Mucosa of descending colon (tissue), 3 donors: ENCODE measurements around the gene REXO1. TPM values are rescaled to one million over a fixed set of nuclear protein-coding genes. Genes with fewer than 3 reads are reported as not detected.
A peak's percentile ranks its signal among the peaks of the same experiment; 100 is the strongest.

Experiments used
- ATAC-seq: fragments of 200-7000 bp; cut with Tn5 transposase; one replicate; pipeline ENCODE4 v1.9.1; 2020; ENCODE audit warnings: mild to moderate bottlenecking, moderate library complexity
- DNase-seq, 3 donors: peaks; one replicate each; pipeline ENCODE4 v3.0.0-alpha.2; 2020
- H3K36me3 ChIP-seq: fragments of 200-600 bp; one replicate; pipeline ENCODE4 v1.8.0; 2021; ENCODE audit warnings: low read depth, mild to moderate bottlenecking
- H3K4me1 ChIP-seq: fragments of 200-600 bp; one replicate; pipeline ENCODE4 v1.8.0; 2021; ENCODE audit warnings: low read depth, mild to moderate bottlenecking
- H3K4me3 ChIP-seq: fragments of 200-600 bp; one replicate; pipeline ENCODE4 v1.8.0; 2021; ENCODE audit warnings: mild to moderate bottlenecking
- H3K9me3 ChIP-seq: fragments of 200-600 bp; one replicate; pipeline ENCODE4 v1.8.0; 2021; ENCODE audit warnings: mild to moderate bottlenecking
- intact Hi-C, 2 donors: fragments of 100-400 bp; cut with DNase I in 1 of 2; cut with micrococcal nuclease in 1 of 2; formaldehyde crosslinking; loops; one replicate each; pipeline versions ENCODE4 v1.11.0 to v1.11.1; 2022; cut with DNase I, micrococcal nuclease
- total RNA-seq, 3 donors: library from RNA; stranded (reverse); fragmentation: NEBNext Ultra II Directional in 2 of 3; extraction: Animal tissue kit (Norgen Biotek cat#: 25700) in 2 of 3; gene quantifications; one replicate each; pipeline versions ENCODE4 v1.2.1 to v1.2.4, GENCODE V29; 2021 to 2023
- TF ChIP-seq, protein P1 (sequence below): fragments of 200-600 bp; IDR thresholded peaks from one replicate; pipeline ENCODE4 v1.8.0; 2022; ENCODE audit warnings: antibody characterized with exemption, mild to moderate bottlenecking
- donor health status: DM: no; HTN: no; CAD: no; lungs with moderate emphysema.
- donor health status: DM: no; HTN: no; CAD: no.
- donor health status: DM: no; HTN: yes; CAD: no.

REXO1 gene
- total RNA-seq, 3 donors from 2014 or later, result 45.4 to 54.3 (median 50.2) TPM

DNA sequence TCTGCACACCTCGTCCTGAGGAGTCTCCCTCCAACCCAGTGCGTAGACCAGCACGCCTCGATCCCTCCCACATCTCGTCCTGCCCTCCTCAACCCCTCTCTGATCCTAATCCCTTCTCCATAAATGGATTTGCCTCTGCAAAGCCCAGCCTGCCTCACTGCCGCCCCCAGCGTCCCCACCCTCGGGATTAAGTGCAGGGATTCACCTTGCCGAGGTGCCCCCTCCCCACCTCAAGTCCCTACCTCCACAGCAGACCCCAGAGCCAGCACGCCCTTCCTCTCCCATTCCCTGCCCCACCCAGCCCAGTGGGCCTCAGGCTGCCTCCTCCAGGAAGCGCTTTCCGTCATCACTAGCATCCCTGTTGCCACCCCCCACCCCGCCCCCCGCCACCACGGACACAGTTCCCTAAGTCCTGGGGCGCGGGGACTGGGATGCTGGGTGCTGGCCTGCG lies 11.1 kb upstream of the REXO1 start:
- ATAC-seq (no peak), DNase-seq (peak in 2 of 3 donors; percentile 57 to 70)
- no peaks in the 10 kb centered on the region for H3K36me3 ChIP-seq
- peaks cover 67% of the 10 kb centered on the region for H3K4me1 ChIP-seq
- intact Hi-C loops, result no loop called here
- H3K9me3 ChIP-seq, result no peaks in the 10 kb centered on the region
- TF ChIP-seq, protein P1, sequence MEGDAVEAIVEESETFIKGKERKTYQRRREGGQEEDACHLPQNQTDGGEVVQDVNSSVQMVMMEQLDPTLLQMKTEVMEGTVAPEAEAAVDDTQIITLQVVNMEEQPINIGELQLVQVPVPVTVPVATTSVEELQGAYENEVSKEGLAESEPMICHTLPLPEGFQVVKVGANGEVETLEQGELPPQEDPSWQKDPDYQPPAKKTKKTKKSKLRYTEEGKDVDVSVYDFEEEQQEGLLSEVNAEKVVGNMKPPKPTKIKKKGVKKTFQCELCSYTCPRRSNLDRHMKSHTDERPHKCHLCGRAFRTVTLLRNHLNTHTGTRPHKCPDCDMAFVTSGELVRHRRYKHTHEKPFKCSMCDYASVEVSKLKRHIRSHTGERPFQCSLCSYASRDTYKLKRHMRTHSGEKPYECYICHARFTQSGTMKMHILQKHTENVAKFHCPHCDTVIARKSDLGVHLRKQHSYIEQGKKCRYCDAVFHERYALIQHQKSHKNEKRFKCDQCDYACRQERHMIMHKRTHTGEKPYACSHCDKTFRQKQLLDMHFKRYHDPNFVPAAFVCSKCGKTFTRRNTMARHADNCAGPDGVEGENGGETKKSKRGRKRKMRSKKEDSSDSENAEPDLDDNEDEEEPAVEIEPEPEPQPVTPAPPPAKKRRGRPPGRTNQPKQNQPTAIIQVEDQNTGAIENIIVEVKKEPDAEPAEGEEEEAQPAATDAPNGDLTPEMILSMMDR, result no peak
- H3K4me3 ChIP-seq, result no peak overlapping the region

DNA sequence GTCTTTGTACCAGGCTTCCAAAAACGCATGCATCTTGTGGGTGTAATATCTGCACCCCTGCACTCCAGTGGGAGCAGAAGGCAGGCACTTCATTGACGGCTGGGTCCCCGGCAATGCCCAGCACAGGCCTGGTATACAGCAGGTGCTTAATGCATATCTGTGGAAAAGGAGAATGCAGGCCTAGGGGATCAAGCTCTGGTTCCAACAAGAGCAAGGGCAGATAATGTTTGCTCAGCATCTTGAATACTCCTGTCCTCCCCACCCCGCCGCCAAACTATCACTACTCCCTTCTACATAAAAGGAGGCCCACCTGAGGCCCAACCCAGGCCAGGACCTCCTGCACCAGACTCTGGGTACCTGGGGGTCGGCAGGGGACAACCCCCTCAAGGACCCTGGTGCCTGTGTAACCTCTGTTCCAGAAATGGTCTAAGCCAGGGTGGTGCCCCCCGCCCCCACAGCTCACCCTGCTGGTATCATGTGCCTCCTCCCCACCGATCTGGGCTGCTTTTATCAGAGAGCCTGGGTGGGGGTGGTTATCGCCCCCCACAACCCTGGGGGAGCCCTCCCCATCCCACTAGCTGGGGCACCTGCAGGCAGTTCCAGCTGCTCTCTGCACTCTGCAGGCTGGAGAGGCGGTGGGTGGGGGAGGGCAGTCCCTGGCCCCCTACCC lies 10.3 kb upstream of the REXO1 start:
- H3K4me3 ChIP-seq, result no peak overlapping the region
- no peaks in the 10 kb centered on the region for H3K36me3 ChIP-seq
- no peak for ATAC-seq
- intact Hi-C loops, result no loop called here
- peaks cover 75% of the 10 kb centered on the region for H3K4me1 ChIP-seq
- TF ChIP-seq, protein P1, result no peak
- H3K9me3 ChIP-seq, result no peaks in the 10 kb centered on the region
- DNase-seq, result peak in 2 of 3 donors; percentile 59 to 64

- H3K4me1 ChIP-seq, result peaks cover 82% of the 10 kb centered on the region
- TF ChIP-seq, protein P1, result no peak
- ATAC-seq (peak; percentile 34), DNase-seq (peak; percentile 88 to 92 (median 89))
- intact Hi-C loops, result no loop called here
- no peaks in the 10 kb centered on the region for H3K9me3 ChIP-seq
- no peak overlapping the region for H3K4me3 ChIP-seq
- no peaks in the 10 kb centered on the region for H3K36me3 ChIP-seq
These were observed 9.5 kb upstream of the REXO1 start for GRCh38 chr19:1857648-1858326.

DNA sequence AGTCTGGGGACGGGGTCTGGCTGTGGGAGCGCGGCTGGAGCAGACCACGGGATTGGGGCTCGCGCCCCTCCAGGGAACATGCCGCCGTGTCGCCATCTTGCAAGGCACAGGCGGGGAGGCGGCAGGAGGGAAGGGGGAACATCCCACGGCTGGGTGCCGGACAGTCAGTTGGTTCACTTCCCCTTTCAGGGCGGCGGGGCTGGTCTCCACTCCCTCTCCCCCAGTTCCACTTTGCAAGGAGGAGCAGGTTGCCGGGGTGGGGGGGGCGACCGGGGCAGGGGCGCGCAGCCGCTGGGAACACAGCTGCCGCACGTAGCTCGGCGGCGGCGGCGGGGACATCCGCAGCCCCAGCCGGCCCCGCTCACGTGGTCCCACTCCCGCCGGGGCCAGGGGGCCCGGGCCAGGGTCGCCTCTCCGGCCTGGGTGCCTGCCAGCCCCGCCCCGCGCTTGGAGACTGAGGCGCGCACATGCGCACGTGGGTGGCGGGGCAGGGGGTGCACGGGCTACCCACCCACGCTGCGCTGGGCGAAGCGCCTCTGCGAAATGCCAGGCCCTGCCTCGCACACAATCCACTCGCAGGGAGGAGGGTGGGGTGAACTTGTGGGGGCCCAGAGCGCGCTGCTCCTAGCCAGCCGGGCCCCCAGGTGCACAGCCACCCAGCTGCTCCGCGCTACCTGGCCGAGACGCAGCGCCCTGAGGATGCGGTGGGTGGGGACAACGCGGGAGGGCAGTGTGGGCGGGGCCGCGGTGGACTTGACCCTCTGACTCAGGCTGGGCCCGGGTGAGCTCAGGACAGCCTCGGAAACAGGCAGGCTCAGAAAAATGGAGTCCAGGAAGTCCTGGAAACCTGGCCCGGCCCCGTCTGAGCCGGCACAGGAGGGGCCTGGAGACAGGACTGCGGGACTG lies 8.7 kb upstream of the REXO1 start:
- intact Hi-C loops, result no loop called here
- TF ChIP-seq, protein P1, result no peak
- ATAC-seq (peak; percentile 71), DNase-seq (peak; percentile 96)
- Histone ChIP-seq H3K4me1 (peaks cover 87% of the 10 kb centered on the region), H3K9me3 (no peaks in the 10 kb centered on the region), H3K36me3 (no peaks in the 10 kb centered on the region), H3K4me3 (peak overlapping the region; percentile 14)

GRCh38 chr19:1856345-1856697 lies 8.0 kb upstream of the REXO1 start:
- Histone ChIP-seq H3K9me3 (no peaks in the 10 kb centered on the region), H3K4me3 (no peak overlapping the region), H3K36me3 (no peaks in the 10 kb centered on the region), H3K4me1 (peaks cover 81% of the 10 kb centered on the region)
- no peak for ATAC-seq
- TF ChIP-seq, protein P1, result no peak
- intact Hi-C loops, result no loop called here
- DNase-seq, result no peak
